SK-N-SH treated with all-trans-retinoic acid at 6 μM for 48 hours (cell line): ENCODE measurements around the gene DTWD2.
"Not testable (repeated sequence)": the region's sequence is repeated elsewhere in the genome, so short reads cannot be mapped to it uniquely, and the experiment has no call there.

Experiments
- TOX ChIP-seq: fragments of 250-450 bp; sonication (Bioruptor Pico); IDR thresholded peaks from 2 replicates; pipeline ENCODE4 v1.8.0; 2021; ENCODE audit warnings: mild to moderate bottlenecking, moderate library complexity, borderline replicate concordance
- TF ChIP-seq, protein P1 (sequence below): fragments of 250-450 bp; sonication (Bioruptor Pico); IDR thresholded peaks from 2 replicates; pipeline ENCODE4 v1.8.0; 2020; ENCODE audit warnings: mild to moderate bottlenecking, moderate library complexity, borderline replicate concordance
- TF ChIP-seq, protein P2 (sequence below): fragments of 250-450 bp; sonication (Bioruptor Pico); IDR thresholded peaks from 2 replicates; pipeline ENCODE4 v1.5.1; 2020; ENCODE audit warnings: low read depth, mild to moderate bottlenecking, moderate library complexity

DNA sequence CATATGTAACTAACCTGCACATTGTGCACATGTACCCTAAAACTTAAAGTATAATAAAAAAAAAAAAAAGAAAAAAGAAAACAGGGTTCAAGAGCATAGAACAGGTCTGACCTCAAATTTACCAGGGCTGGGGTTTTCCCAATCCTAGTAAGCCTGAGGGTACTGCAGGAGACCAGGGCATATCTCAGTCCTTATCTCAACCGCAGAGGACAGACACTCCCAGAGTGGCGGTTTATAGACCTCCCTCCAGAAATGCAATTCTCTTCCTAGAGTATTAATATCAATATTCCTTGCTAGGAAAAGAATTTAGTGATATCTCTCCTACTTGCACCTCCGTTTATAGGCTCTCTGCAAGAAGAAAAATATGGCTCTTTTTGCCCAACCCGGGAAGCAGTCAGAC lies 136.6 kb downstream of the DTWD2 start:
- TF ChIP-seq TOX: not testable (repeated sequence)
- TF ChIP-seq, protein P1, sequence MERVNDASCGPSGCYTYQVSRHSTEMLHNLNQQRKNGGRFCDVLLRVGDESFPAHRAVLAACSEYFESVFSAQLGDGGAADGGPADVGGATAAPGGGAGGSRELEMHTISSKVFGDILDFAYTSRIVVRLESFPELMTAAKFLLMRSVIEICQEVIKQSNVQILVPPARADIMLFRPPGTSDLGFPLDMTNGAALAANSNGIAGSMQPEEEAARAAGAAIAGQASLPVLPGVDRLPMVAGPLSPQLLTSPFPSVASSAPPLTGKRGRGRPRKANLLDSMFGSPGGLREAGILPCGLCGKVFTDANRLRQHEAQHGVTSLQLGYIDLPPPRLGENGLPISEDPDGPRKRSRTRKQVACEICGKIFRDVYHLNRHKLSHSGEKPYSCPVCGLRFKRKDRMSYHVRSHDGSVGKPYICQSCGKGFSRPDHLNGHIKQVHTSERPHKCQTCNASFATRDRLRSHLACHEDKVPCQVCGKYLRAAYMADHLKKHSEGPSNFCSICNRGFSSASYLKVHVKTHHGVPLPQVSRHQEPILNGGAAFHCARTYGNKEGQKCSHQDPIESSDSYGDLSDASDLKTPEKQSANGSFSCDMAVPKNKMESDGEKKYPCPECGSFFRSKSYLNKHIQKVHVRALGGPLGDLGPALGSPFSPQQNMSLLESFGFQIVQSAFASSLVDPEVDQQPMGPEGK (CRISPR knock-in tag): not testable (repeated sequence)
- TF ChIP-seq, protein P2, sequence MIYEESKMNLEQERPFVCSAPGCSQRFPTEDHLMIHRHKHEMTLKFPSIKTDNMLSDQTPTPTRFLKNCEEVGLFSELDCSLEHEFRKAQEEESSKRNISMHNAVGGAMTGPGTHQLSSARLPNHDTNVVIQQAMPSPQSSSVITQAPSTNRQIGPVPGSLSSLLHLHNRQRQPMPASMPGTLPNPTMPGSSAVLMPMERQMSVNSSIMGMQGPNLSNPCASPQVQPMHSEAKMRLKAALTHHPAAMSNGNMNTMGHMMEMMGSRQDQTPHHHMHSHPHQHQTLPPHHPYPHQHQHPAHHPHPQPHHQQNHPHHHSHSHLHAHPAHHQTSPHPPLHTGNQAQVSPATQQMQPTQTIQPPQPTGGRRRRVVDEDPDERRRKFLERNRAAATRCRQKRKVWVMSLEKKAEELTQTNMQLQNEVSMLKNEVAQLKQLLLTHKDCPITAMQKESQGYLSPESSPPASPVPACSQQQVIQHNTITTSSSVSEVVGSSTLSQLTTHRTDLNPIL (CRISPR knock-in tag): not testable (repeated sequence)
